ENCODE measurements around the gene PROSER3.

PROSER3 gene

DNA sequence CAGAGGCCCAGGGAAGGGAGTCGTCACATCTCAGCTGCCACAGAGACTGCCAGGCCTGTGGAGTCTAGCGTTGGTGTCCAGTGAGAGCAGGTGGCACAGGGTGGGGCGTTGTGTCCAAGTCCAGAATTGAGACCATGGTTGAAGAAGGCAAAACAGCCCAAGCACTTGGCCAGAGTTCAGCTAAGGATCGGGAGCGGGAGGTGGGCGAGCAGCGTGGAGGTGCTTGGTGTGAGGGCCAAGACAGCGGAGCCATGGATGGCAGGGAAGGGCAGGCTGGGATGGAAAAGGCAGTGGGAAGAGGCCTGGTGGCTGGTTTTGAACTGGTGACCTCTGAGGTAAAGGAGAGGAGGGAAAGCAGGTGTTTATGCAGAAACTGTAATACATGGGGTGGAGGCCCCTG is 23.7 kb upstream of the PROSER3 start:
- TF ChIP-seq, protein P1, sequence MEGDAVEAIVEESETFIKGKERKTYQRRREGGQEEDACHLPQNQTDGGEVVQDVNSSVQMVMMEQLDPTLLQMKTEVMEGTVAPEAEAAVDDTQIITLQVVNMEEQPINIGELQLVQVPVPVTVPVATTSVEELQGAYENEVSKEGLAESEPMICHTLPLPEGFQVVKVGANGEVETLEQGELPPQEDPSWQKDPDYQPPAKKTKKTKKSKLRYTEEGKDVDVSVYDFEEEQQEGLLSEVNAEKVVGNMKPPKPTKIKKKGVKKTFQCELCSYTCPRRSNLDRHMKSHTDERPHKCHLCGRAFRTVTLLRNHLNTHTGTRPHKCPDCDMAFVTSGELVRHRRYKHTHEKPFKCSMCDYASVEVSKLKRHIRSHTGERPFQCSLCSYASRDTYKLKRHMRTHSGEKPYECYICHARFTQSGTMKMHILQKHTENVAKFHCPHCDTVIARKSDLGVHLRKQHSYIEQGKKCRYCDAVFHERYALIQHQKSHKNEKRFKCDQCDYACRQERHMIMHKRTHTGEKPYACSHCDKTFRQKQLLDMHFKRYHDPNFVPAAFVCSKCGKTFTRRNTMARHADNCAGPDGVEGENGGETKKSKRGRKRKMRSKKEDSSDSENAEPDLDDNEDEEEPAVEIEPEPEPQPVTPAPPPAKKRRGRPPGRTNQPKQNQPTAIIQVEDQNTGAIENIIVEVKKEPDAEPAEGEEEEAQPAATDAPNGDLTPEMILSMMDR (conservative IDR thresholded peaks at IDR 0.05; ENCODE audit: low read depth, low read length) = no peak
- H3K4me3 ChIP-seq (ENCODE audit: low read depth, low read length) = no peak overlapping the region
- DNase-seq (ENCODE audit: low read depth) = no peak

DNA sequence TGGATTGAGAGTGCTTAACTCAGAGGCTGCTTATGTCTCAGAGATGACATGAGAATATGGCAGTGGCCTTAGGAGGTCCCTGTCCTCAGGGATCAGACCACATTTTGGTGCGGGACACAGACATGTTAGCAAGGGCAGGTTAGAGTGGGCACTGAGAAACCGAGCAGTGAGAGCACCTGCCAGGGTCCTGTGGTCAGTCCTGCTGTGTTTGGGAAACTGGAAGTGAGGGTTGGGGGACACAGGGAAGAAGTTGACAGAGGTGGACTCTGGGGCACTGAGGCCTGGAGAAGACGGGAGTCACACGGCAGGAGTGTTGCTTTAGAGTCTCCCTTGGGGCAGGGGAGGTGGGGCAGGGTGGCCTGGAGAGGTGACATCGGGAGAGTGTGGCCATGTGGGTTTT is 23.1 kb upstream of the PROSER3 start:
- DNase-seq (ENCODE audit: low read depth) = no peak
- TF ChIP-seq, protein P1 (conservative IDR thresholded peaks at IDR 0.05; ENCODE audit: low read depth, low read length) = no peak
- no peak overlapping the region for H3K4me3 ChIP-seq (ENCODE audit: low read depth, low read length)

- TF ChIP-seq, protein P1 (conservative IDR thresholded peaks at IDR 0.05; ENCODE audit: low read depth, low read length) = peak; percentile 34
- DNase-seq (ENCODE audit: low read depth) = no peak
- H3K4me3 ChIP-seq (ENCODE audit: low read depth, low read length) = no peak overlapping the region
Observed at GRCh38 chr19:35736913-35737886, 20.8 kb upstream of the PROSER3 start.

DNA sequence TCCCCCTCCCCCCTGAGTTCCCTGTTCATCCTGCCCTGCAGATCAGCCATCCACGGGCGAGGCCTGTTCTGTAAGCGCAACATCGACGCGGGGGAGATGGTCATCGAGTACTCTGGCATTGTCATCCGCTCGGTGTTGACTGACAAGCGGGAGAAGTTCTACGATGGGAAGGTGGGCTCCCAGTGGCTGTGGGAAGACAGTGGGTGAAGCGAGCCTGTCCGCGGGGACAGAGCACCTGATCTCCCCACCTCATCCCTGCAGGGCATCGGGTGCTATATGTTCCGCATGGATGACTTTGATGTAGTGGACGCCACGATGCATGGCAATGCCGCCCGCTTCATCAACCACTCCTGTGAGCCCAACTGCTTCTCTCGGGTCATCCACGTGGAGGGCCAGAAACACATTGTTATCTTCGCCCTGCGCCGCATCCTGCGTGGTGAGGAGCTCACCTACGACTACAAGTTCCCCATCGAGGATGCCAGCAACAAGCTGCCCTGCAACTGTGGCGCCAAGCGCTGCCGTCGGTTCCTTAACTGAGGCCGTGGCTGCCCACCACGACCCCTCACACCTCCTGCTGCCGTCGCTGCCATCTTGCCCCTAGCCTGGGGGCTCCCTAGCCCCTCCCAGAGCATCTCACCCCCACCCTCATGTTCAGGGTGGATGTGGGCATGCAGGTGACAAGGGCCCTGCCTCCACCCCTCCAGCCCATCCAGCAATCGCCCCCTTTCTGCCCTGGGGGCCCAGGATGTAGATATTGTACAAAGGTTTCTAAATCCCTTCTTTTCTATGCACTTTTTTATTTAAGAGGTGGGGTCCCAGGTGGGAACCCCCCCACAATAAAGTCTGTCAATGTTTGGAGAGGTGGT is 19.7 kb upstream of the PROSER3 start:
- no peak for DNase-seq (ENCODE audit: low read depth)
- no peak overlapping the region for H3K4me3 ChIP-seq (ENCODE audit: low read depth, low read length)
- TF ChIP-seq, protein P1 (conservative IDR thresholded peaks at IDR 0.05; ENCODE audit: low read depth, low read length) = no peak

GRCh38 chr19:35738887-35739229 is 19.1 kb upstream of the PROSER3 start:
- no peak for DNase-seq (ENCODE audit: low read depth)
- TF ChIP-seq, protein P1 (conservative IDR thresholded peaks at IDR 0.05; ENCODE audit: low read depth, low read length) = no peak
- H3K4me3 ChIP-seq (ENCODE audit: low read depth, low read length) = no peak overlapping the region

DNA sequence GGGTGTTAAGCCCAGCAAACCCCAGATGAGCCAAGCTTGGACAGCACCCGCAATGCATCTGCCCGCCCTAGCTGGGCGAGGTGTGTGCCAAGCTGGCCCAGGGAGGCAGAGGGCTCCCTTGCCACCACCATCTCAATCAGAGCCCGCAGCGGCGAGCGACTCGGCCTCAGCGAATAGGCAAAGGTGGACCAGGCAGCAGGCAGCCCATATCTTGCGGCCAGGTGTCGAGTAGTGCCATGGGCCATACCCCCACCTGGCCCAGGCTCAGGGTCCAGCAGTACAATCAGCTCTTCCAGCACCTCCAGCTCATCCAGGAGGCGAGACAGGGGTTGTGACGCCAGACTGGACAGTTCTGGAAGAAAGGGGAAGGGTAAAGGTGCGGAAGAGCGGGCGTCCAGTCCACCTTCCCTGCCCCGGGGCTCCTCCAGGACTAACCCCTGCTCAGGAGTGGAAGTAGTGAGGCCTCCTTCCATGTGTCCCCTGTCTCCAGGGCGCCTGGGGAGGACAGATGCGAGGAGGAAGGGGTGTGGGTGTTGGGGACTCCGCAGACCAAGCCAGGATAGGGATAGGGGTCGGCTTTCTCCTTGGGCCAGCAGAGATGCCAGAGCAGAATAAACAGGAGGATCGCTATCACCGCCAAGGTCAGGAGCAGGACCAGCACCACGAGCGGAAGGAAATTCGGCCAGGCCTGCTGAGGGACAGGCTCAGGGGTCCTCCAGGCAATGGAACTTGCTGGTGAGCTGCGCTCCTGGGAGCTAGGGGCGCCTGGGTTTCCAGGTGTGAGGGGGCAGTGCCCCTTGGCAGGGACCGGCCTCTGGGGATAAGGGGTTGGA is 18.5 kb upstream of the PROSER3 start:
- TF ChIP-seq, protein P1 (conservative IDR thresholded peaks at IDR 0.05; ENCODE audit: low read depth, low read length) = no peak
- H3K4me3 ChIP-seq (ENCODE audit: low read depth, low read length) = no peak overlapping the region

More for the DNA sequence above, 18.5 kb upstream of the PROSER3 start:
- DNase-seq (ENCODE audit: low read depth) = no peak
